ENCODE measurements around the gene CACNA1C.

- TF ChIP-seq, protein P1, sequence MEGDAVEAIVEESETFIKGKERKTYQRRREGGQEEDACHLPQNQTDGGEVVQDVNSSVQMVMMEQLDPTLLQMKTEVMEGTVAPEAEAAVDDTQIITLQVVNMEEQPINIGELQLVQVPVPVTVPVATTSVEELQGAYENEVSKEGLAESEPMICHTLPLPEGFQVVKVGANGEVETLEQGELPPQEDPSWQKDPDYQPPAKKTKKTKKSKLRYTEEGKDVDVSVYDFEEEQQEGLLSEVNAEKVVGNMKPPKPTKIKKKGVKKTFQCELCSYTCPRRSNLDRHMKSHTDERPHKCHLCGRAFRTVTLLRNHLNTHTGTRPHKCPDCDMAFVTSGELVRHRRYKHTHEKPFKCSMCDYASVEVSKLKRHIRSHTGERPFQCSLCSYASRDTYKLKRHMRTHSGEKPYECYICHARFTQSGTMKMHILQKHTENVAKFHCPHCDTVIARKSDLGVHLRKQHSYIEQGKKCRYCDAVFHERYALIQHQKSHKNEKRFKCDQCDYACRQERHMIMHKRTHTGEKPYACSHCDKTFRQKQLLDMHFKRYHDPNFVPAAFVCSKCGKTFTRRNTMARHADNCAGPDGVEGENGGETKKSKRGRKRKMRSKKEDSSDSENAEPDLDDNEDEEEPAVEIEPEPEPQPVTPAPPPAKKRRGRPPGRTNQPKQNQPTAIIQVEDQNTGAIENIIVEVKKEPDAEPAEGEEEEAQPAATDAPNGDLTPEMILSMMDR (IDR thresholded peaks at IDR 0.05) = no peak
- TF ChIP-seq POLR2AphosphoS5 (IDR thresholded peaks at IDR 0.05) = no peak
- TF ChIP-seq POLR2A (IDR thresholded peaks at IDR 0.05) = no peak
These were observed 259.4 kb downstream of the CACNA1C start for GRCh38 chr12:2312175-2312574.
